ENCODE data around the gene ERGIC3. TPM values are rescaled to one million over a fixed set of nuclear protein-coding genes. Genes with fewer than 3 reads are reported as not detected.

ERGIC3 gene
- total and polyA plus RNA-seq, 9 donors: 168 to 354 (median 221) TPM

DNA sequence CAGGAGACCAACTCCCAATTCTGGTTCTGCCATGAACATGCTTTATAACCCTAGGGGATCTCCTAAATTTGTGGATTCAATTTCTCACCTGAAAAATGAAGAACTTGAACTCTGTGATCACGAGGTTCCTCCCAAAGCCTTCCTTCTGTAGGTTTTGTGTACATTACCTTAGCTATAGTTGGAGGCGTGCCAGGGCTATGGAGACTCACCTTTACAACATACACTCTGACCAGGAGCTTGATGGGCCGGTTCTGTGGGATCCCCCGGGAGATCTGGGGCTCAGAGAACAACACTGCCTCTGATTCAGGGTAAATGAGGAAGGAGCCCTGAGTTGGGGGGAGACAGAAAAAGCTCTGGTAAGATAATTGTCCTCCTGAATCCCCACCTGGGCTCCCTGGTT lies 34.1 kb downstream of the ERGIC3 start:
- Histone ChIP-seq H3K9me3 (no peaks in the 10 kb centered on the region), H3K27ac (no peak overlapping the region), H3K4me3 (no peak overlapping the region), H3K4me1 (ENCODE audit: insufficient read depth) (no peaks in the 10 kb centered on the region), H3K27me3 (no peaks in the 10 kb centered on the region), H3K36me3 (no peaks in the 10 kb centered on the region)
- no peak for DNase-seq
- WGBS, 3 donors: 73 to 81% (median 77%) methylated on average over 4 of the region's 4 CpGs
- TF ChIP-seq EP300 (IDR thresholded peaks at IDR 0.05) (no peak), POLR2A (IDR thresholded peaks at IDR 0.05) (no peak)
- TF ChIP-seq, protein P1, sequence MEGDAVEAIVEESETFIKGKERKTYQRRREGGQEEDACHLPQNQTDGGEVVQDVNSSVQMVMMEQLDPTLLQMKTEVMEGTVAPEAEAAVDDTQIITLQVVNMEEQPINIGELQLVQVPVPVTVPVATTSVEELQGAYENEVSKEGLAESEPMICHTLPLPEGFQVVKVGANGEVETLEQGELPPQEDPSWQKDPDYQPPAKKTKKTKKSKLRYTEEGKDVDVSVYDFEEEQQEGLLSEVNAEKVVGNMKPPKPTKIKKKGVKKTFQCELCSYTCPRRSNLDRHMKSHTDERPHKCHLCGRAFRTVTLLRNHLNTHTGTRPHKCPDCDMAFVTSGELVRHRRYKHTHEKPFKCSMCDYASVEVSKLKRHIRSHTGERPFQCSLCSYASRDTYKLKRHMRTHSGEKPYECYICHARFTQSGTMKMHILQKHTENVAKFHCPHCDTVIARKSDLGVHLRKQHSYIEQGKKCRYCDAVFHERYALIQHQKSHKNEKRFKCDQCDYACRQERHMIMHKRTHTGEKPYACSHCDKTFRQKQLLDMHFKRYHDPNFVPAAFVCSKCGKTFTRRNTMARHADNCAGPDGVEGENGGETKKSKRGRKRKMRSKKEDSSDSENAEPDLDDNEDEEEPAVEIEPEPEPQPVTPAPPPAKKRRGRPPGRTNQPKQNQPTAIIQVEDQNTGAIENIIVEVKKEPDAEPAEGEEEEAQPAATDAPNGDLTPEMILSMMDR (IDR thresholded peaks at IDR 0.05): no peak
- intact Hi-C loops (cut with DNase I): no loop called here

DNA sequence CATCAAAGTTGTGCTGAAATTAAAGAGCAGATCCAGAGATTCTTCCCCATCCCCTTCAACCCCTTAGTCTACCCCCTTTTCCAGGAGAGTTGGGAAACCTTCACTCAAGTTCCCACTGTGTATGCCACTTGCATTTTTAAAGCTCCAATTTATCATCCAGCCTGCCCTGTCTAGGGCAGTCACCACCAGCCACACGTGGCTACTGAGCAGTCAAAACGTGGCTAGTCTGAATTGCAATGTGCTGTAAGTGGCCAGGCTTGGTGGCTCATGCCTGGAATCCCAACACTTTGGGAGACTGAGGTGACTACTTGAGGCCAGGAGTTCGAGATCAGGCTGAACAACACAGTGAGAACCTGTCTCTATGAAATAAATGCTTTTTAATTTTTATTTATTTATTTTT lies 34.9 kb downstream of the ERGIC3 start:
- Histone ChIP-seq H3K4me1 (ENCODE audit: insufficient read depth) (no peaks in the 10 kb centered on the region), H3K27ac (no peak overlapping the region), H3K9me3 (no peaks in the 10 kb centered on the region), H3K27me3 (no peaks in the 10 kb centered on the region), H3K36me3 (no peaks in the 10 kb centered on the region), H3K4me3 (no peak overlapping the region)
- TF ChIP-seq, protein P1 (IDR thresholded peaks at IDR 0.05): no peak
- TF ChIP-seq POLR2A (IDR thresholded peaks at IDR 0.05) (no peak), EP300 (IDR thresholded peaks at IDR 0.05) (no peak)
- no peak for DNase-seq
- intact Hi-C loops (cut with DNase I): no loop called here
- WGBS, 3 donors: 65 to 70% (median 69%) methylated on average over 3 of the region's 3 CpGs

DNA sequence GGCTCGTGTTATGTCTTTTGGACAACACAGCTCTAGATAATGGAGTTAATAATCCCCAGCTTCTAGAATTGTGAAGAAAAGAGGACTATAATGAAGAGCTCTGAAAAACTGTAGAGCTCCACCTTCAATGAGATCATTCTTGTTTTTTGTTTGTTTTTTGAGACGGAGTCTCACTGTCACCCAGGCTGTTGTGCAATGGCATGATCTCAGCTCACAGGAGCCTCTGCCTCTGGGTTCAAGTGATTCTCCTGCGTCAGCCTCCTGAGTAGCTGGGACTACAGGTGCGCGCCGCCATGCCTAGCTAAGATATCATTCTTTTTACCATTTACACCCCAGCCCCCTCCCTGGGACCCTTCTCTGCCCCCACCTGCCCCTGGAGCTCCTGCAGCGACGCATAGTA lies 36.6 kb downstream of the ERGIC3 start:
- Histone ChIP-seq H3K27me3 (no peaks in the 10 kb centered on the region), H3K27ac (no peak overlapping the region), H3K4me3 (no peak overlapping the region), H3K9me3 (no peaks in the 10 kb centered on the region), H3K4me1 (ENCODE audit: insufficient read depth) (no peaks in the 10 kb centered on the region), H3K36me3 (no peaks in the 10 kb centered on the region)
- TF ChIP-seq, protein P1 (IDR thresholded peaks at IDR 0.05): no peak
- TF ChIP-seq POLR2A (IDR thresholded peaks at IDR 0.05) (no peak), EP300 (IDR thresholded peaks at IDR 0.05) (no peak)
- intact Hi-C loops (cut with DNase I): no loop called here
- DNase-seq: no peak
- WGBS, 3 donors: 86 to 89% (median 88%) methylated on average over 8 of the region's 8 CpGs

DNA sequence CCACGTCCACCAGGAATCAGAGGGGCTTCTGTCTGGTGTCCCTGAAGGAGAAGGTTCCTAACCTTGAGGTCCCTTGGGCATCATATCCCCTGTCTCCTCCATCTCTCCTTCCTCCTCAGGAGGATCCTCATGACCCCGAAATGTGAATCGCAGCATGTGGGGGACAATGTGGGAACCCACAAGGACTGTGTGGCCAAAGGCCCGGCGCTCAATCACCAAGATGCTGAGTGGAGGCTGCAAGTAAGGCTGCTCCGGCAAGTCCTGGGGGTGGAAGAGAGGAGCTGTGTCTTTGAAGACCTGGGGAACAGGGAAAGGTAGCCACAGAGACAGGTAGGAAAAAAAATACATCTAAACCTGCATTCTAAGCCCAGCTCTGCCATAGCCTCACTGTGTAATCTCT lies 37.3 kb downstream of the ERGIC3 start:
- TF ChIP-seq EP300 (IDR thresholded peaks at IDR 0.05) (no peak), POLR2A (IDR thresholded peaks at IDR 0.05) (no peak)
- TF ChIP-seq, protein P1 (IDR thresholded peaks at IDR 0.05): no peak
- H3K27me3 ChIP-seq: no peaks in the 10 kb centered on the region
- H3K4me3 ChIP-seq: no peak overlapping the region
- 93 to 96% (median 95%) methylated on average over 6 of the region's 6 CpGs for WGBS, 3 donors
- intact Hi-C loops (cut with DNase I): no loop called here
- no peaks in the 10 kb centered on the region for H3K9me3 ChIP-seq
- DNase-seq: no peak
- no peak overlapping the region for H3K27ac ChIP-seq
- no peaks in the 10 kb centered on the region for H3K4me1 ChIP-seq (ENCODE audit: insufficient read depth)
- no peaks in the 10 kb centered on the region for H3K36me3 ChIP-seq

DNA sequence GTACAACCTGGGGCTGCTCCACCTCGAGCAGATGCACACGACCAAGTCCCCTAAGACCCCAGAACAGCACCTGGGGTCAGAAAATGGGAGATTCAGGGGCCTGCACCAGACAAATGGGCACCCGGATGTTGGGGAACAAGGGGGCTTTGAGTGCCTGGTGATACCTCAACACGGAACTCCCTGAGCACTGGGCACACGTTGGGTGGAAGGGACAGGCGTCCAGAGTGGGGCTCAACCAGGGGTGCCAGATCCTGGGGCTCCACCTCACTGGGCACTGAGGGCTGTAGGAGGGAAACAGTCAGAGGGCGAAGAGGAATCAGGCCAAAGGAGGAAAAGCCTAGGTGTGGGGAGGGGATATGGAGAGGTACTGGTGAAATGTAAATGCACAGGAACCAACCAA lies 40.3 kb downstream of the ERGIC3 start:
- H3K27me3 ChIP-seq: no peaks in the 10 kb centered on the region
- DNase-seq: no peak
- intact Hi-C loops (cut with DNase I): no loop called here
- TF ChIP-seq POLR2A (IDR thresholded peaks at IDR 0.05) (no peak), EP300 (IDR thresholded peaks at IDR 0.05) (no peak)
- TF ChIP-seq, protein P1 (IDR thresholded peaks at IDR 0.05): no peak
- no peak overlapping the region for H3K4me3 ChIP-seq
- no peaks in the 10 kb centered on the region for H3K4me1 ChIP-seq (ENCODE audit: insufficient read depth)
- WGBS, 3 donors: 86 to 93% (median 89%) methylated on average over 7 of the region's 7 CpGs
- H3K27ac ChIP-seq: no peak overlapping the region
- H3K9me3 ChIP-seq: no peaks in the 10 kb centered on the region
- no peaks in the 10 kb centered on the region for H3K36me3 ChIP-seq
